GM12874 (cell line): Measurements from ENCODE around the gene AKT3.

Experiments
- CTCF ChIP-seq: IDR thresholded peaks from 2 replicates; pipeline ENCODE4 v1.5.1; 2011; ENCODE audit warnings: low read depth, mild to moderate bottlenecking, control low read depth, low read length, moderate library complexity; ENCODE audit not compliant: insufficient read depth

Gene AKT3

GRCh38 chr1:243730487-243731150 lies 119.4 kb downstream of the AKT3 start:
- no peak for TF ChIP-seq CTCF

DNA sequence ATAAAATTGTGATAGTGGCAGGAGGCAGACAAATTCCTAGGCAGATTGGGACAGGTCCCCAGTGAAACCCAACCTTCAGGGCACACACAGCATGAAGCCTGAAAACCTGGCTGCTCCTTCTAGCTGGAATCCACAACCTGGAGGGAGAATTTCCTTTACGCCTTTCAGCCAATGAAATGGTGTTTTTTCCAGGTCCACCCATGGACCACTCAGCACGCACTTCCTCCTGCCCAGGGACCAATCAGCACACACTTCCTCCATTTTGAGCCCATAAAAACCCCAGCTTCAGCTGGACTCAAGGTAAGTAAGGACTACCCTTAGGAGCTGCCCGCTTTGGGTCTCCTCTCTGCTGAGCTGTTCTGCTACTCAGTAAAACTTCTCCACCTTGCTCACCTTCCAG lies 120.1 kb downstream of the AKT3 start:
- no peak for TF ChIP-seq CTCF

DNA sequence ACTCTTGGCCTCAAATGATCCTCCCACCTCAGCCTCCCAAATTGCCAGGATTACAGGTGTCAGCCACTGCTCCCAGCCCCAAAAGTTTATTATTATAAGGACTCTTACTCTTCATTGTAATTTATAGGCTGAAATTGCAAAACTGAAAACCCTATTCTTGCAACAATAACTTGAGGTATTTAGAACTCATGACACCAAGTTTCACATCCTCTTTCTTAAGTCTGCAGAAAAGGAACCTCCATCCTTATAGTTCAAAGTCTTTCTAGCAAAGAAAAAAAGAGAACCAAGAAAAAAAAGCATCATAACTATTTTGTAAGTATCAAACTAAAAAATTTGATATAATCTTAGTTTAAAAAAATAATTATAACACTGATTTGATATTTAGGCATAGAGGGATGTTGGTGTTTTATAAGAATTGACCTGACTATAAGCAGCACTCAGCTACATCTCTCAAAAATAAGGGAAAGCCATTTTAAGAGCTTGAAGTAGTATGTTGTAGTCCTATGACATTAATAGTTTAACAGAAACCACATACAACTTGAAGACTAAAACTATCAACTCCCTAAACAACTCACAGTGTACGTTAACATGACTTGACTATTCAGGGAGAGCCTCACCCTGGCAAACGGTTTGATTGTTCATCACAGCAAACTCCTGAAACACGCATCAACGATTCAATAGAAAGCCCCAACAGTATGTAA lies 122.4 kb downstream of the AKT3 start:
- no peak for TF ChIP-seq CTCF

GRCh38 chr1:243726806-243727502 lies 123.1 kb downstream of the AKT3 start:
- no peak for TF ChIP-seq CTCF

DNA sequence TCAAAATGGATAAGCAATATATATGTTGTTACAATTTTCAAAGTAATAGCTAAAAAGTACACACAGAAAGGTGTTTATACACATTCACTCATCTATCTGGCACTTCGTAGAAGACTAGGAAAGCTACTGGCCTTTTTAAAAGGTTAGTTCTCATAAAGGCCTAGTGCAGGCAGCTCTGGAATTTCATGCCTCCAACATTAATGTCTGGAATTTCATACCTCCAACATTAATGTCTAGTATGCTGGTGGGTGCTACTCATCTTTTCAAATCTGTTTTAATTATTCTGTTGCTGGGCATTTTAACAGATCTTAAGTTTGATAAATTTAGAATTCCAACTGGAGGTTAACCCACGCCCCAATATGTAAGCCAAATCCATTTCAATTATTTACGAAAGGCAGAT lies 124.2 kb downstream of the AKT3 start:
- no peak for TF ChIP-seq CTCF

DNA sequence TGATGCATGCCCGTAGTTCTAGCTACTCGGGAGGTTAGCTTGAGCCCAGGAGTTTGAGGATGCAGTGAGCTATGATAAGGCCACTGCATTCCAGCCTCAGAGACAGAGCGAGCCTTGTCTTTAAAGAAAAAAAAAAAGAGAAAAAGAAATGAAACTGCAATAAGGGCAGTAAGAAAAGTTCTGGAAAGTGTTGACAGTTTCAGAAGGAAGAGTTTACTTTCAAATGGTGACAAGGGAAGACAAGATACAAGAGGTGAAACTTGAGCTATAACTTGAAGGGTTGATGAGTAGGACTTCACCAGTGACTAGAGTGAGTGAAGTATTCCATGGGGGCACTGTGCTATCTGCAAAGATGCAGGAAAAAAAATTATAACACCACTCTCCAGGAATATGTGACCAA lies 125.0 kb downstream of the AKT3 start:
- TF ChIP-seq CTCF: no peak

DNA sequence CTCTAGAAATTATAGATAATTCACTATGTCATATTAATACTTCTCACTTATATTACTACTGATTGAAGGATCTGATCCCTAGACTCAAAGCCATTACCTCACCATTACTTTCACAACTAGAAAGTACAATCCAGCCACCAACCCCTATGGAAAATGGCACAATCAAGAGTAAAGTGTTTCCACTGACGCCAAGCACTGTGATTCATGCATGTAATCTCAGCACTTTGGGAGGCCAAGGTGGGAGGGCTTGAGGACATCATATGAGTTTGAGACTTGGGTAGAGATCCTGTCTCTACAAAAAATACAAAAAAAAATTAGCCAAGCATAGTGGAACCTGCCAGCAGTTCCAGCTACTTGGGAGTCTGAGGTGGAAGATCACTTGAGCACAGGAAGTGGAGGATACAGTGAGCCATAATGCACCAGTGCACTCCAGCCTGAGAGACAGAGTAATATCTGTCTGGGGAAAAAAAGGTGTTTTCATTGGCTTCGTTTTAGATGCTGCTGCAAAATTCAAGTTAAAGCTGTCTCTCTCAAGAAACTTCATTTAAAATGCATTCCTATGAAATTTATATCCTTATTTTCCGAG lies 126.5 kb downstream of the AKT3 start:
- TF ChIP-seq CTCF: no peak
